HG03460 (cell line): ENCODE results near the gene TBK1.
"Not testable (repeated sequence)": the region's sequence is repeated elsewhere in the genome, so short reads cannot be mapped to it uniquely, and the experiment has no call there.

ENCODE experiments used
- ATAC-seq: cut with Tn5 transposase; IDR thresholded peaks from one replicate; pipeline ENCODE4 v1.9.1; 2021; ENCODE audit not compliant: unreplicated experiment

Gene TBK1

GRCh38 chr12:64538121-64538520 lies 86.2 kb downstream of the TBK1 start:
- ATAC-seq, result no peak

- not testable (repeated sequence) for ATAC-seq
These were observed 90.6 kb downstream of the TBK1 start for GRCh38 chr12:64542409-64543047.

GRCh38 chr12:64544371-64545080 lies 92.6 kb downstream of the TBK1 start:
- ATAC-seq, result no peak

DNA sequence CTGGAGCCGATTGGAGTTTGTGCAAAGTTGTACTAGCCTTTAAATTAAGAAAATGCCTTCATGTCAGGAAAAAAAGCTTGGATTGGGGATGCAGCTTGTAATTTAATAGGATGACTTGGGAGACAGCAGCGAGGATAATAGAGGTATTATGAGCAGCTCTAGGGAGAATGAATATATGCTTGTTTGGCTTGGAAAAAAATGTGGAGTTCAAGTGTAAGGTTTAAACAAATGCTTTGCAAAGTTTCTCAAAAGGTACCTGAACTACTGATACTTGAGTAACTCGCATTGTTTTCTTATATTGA lies 93.1 kb downstream of the TBK1 start:
- no peak for ATAC-seq

GRCh38 chr12:64549108-64549507 lies 97.2 kb downstream of the TBK1 start:
- ATAC-seq, result no peak

DNA sequence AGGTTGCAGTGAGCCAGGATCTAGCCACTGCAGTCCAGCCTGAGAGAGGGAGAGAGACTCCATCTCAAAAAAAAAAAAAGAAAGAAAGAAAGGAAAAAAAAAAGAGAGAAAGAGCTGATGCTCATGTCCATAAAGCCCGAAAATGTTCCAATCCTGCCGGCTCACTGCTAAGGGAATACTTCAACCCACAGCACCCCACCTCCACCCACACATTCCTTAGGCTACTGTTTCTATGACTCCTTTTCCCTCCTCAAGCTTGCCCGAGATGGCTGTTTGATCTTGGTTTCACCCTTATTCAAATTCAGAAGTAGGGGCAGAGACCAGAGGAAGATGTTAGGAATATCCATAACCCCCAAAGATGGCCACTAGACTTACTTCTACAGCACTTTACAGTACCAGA lies 98.8 kb downstream of the TBK1 start:
- no peak for ATAC-seq

- ATAC-seq, result no peak
These were observed 99.8 kb downstream of the TBK1 start for GRCh38 chr12:64551676-64552075.
